ENCODE results near the gene HEPH. TPM values are rescaled to one million over a fixed set of nuclear protein-coding genes. Genes with fewer than 3 reads are reported as not detected.

The HEPH gene
- total and polyA plus RNA-seq, 2 of the 8 experiments (the other 6 are each of a cell fraction or from before 2014, with no cell fraction given), result 20.2 to 41.4 TPM

DNA sequence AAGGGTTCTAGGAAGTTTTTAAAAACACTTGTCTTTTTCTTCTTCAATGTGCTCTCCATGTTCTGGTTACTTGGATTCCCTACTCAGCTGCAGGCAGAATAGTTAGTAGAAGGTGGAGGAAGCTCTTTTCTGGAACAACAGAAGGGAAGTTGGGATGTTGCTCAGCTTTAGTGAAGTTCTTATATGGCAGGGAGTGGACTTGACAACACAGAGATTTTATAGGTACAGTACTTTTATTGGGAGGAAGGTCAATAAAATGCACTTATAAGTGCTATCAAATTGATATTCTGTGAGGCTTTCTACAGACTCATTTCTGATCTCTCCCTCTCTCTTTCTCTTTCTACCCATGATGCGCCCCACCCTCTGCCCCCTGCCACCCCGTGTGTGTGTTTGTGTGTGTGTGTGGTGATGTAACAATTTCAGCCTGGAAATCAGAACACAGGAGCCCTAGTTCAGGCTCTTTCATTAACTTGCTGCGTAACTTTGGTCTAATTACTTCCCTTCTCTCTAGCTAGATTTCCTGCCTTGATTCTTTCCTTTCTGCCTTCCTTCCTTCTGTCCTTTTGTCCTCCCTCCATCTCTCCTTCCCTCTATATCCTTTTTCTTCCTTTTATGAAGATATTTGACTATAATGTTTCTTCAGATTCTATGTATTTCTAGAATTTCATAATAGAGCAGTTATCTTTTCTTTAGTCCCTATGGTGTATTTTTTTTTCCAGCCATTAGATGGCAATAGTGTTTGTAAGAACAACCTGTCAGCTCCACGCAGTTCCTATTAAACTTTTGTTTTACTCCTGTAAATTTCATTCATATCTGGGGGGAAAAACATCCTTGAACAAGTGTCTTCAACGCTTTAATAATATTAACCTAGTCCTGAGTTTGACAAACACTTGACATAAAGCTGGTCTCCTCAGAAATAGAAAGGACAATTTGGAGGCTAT, 37.1 kb downstream of the HEPH start:
- Histone ChIP-seq H3K4me2 (ENCODE audit: insufficient read depth in 1 of 2, low read depth in 2 of 2, low read length in 2 of 2) (no peak overlapping the region), H3K9ac (replicated peaks in 1 of 4; ENCODE audit: extremely low read depth in 1 of 4, low read depth in 3 of 4, low read length in 3 of 4) (no peak overlapping the region), H3K79me1 (ENCODE audit: low read depth, low read length) (no peaks in the 10 kb centered on the region), H3K79me2 (ENCODE audit: control insufficient read depth in 1 of 2, insufficient read depth in 2 of 2, low read length in 2 of 2) (no peaks in the 10 kb centered on the region), H3K4me3 (ENCODE audit: extremely low read depth in 1 of 4, insufficient read depth in 2 of 4, low read depth in 3 of 4, low read length in 4 of 4) (no peak overlapping the region), H2BK12ac (ENCODE audit: low read depth, low read length) (no peak overlapping the region), H4K91ac (replicated peaks; ENCODE audit: insufficient read length, low read length) (no peak overlapping the region), H3K9me3 (ENCODE audit: insufficient read depth in 2 of 2, low read depth in 1 of 2, low read length in 1 of 2) (no peaks in the 10 kb centered on the region), H2AFZ (ENCODE audit: low read length) (no peak overlapping the region), H2AK5ac (ENCODE audit: low read depth, low read length) (no peak overlapping the region), H2BK5ac (ENCODE audit: low read depth, low read length) (no peak overlapping the region), H4K5ac (ENCODE audit: insufficient read length, low read depth, low read length) (no peak overlapping the region), H3K14ac (ENCODE audit: insufficient read length) (no peak overlapping the region), H3K23ac (ENCODE audit: insufficient read length) (no peak overlapping the region), H4K8ac (ENCODE audit: extremely low read depth, insufficient read depth, low read length) (no peak overlapping the region), H3K23me2 (ENCODE audit: low read depth, low read length) (peaks cover 2% of the 10 kb centered on the region; the same call in 1 of the 2 replicates), H2BK20ac (ENCODE audit: low read length) (no peak overlapping the region), H3K36me3 (ENCODE audit: control insufficient read depth in 2 of 4, insufficient read depth in 4 of 4, low read length in 3 of 4) (peaks cover 0 to 5% (median 3%) of the 10 kb centered on the region in 4 experiments; a peak in 6 of 8 replicates), H3K18ac (ENCODE audit: extremely low read depth, low read length) (no peak overlapping the region), H3K56ac (replicated peaks; ENCODE audit: insufficient read length, low read depth, low read length) (no peak overlapping the region), H4K20me1 (replicated peaks in 1 of 2; ENCODE audit: control insufficient read depth in 1 of 2, insufficient read depth in 2 of 2, low read length in 2 of 2) (no peaks in the 10 kb centered on the region), H3K27me3 (replicated peaks in 1 of 4; ENCODE audit: control insufficient read depth in 3 of 4, extremely low read depth in 1 of 4, insufficient read depth in 3 of 4, low read length in 3 of 4) (no peaks in the 10 kb centered on the region), H3K4ac (replicated peaks; ENCODE audit: insufficient read length, low read depth, low read length) (no peak overlapping the region), H3K27ac (ENCODE audit: low read depth, low read length) (no peak overlapping the region), H3K4me1 (replicated peaks in 1 of 4; ENCODE audit: control insufficient read depth in 3 of 4, insufficient read depth in 4 of 4, low read length in 3 of 4) (no peaks in the 10 kb centered on the region), H2BK120ac (replicated peaks; ENCODE audit: low read depth, low read length) (no peak overlapping the region), H2BK15ac (ENCODE audit: low read length) (no peak overlapping the region)
- FAIRE-seq (no peak), DNase-seq (ENCODE audit: low read depth in 1 of 2, low spot score in 2 of 2) (no peak)
- TF ChIP-seq BACH1 (IDR thresholded peaks at IDR 0.05; ENCODE audit: low read length) (no peak), POU5F1 (IDR thresholded peaks at IDR 0.05; ENCODE audit: low read depth, low read length) (no peak), SIN3A (conservative IDR thresholded peaks at IDR 0.05 in 1 of 2, IDR thresholded peaks at IDR 0.05 in 1 of 2; ENCODE audit: low read depth in 1 of 2, low read length in 2 of 2) (no peak), KDM1A (IDR thresholded peaks at IDR 0.05; ENCODE audit: borderline replicate concordance, low read length) (no peak), KDM4A (IDR thresholded peaks at IDR 0.05; ENCODE audit: low read depth, low read length, severe bottlenecking) (no peak), JUN (IDR thresholded peaks at IDR 0.05; ENCODE audit: low read depth, low read length) (no peak), RAD21 (IDR thresholded peaks at IDR 0.05 in 1 of 2, conservative IDR thresholded peaks at IDR 0.05 in 1 of 2; ENCODE audit: low read depth in 2 of 2, low read length in 2 of 2) (peak in 1 of 2 experiments; percentile 21; a peak in 2 of 4 replicates)
- POLR2A ChIA-PET (ENCODE audit: partially characterized antibody), result interaction anchor here (0.6 to 1.0 kb wide), 2 partner anchors 20 to 34 kb away, joined by 3 read pairs; no protein-coding TSS in a partner anchor
- WGBS, 2 experiments (ENCODE audit: extremely low coverage in 1 of 2, insufficient coverage in 1 of 2, insufficient read length in 1 of 2, insufficient replicate concordance in 2 of 2, low coverage in 1 of 2, low lambda C conversion rate in 2 of 2, missing lambda C conversion rate in 1 of 2), result 82% methylated on average over 4 of the region's 5 CpGs; no CpG with 5 or more reads in 1 of the 2 experiments
- CTCF ChIA-PET (ENCODE audit: partially characterized antibody), result interaction anchor here (1.1 to 3.0 kb wide), 5 partner anchors 12 to 531 kb away, joined by 3 to 12 read pairs (median 5); no protein-coding TSS in a partner anchor
